K562 (cell line): Measurements from ENCODE around the gene MEGF9. TPM values are rescaled to one million over a fixed set of nuclear protein-coding genes. Genes with fewer than 3 reads are reported as not detected.
A peak's percentile ranks its signal among the peaks of the same experiment; 100 is the strongest.

Experiments used
- ASH1L ChIP-seq: fragments of 450-650 bp; IDR thresholded peaks from 2 replicates; pipeline ENCODE4 v1.6.1; 2018; ENCODE audit warnings: borderline replicate concordance, mild to moderate bottlenecking, low read depth; ENCODE audit not compliant: partially characterized antibody
- C11orf30 ChIP-seq: fragments of 450-650 bp; IDR thresholded peaks from 2 replicates; pipeline ENCODE4 v1.6.1; 2016; ENCODE audit warnings: low read depth, mild to moderate bottlenecking
- EGR1 ChIP-seq: fragments of 450-650 bp; conservative IDR thresholded peaks from 2 replicates; pipeline ENCODE4 v1.6.1; 2017; ENCODE audit warnings: mild to moderate bottlenecking
- MYC ChIP-seq, 2 experiments: fragments of 250-450 bp in 1 of 2; sonication (Bioruptor Pico) in 1 of 2; IDR thresholded peaks; 2 replicates each; pipeline versions ENCODE4 v1.5.1 to v1.6.1; 2012 to 2021; ENCODE audit warnings: low read depth in 2 of 2, borderline replicate concordance in 1 of 2, improper control_type of control experiment in 1 of 2, low read length in 1 of 2, mild to moderate bottlenecking in 1 of 2, moderate library complexity in 1 of 2
- RERE ChIP-seq: sonication (generic); formaldehyde crosslinking; IDR thresholded peaks from 2 replicates; pipeline ENCODE4 v1.8.0; 2023; ENCODE audit warnings: missing genetic modification reagents, mild to moderate bottlenecking, borderline replicate concordance
- ZBTB11 ChIP-seq, 3 experiments: fragments of 200-800 bp in 1 of 3; fragments of 250-450 bp in 1 of 3; fragments of 450-650 bp in 1 of 3; sonication (Bioruptor Pico) in 1 of 3; sonication (Bioruptor generic) in 1 of 3; formaldehyde crosslinking in 1 of 3; IDR thresholded peaks; 2 replicates each; pipeline versions ENCODE4 v1.6.1 to v1.8.0; 2016 to 2022; ENCODE audit warnings: mild to moderate bottlenecking in 2 of 3, missing genetic modification characterization in 2 of 3, missing compliant biosample characterization in 1 of 3, moderate library complexity in 1 of 3
- ZBTB8A ChIP-seq: fragments of 450-650 bp; IDR thresholded peaks from 2 replicates; pipeline ENCODE4 v1.6.1; 2018; ENCODE audit warnings: mild to moderate bottlenecking, moderate library complexity; ENCODE audit not compliant: partially characterized antibody
- ZFP36 ChIP-seq: fragments of 150-350 bp; IDR thresholded peaks from 2 replicates; pipeline ENCODE4 v1.6.1; 2018; ENCODE audit warnings: low read length, low read depth; ENCODE audit not compliant: partially characterized antibody
- ZKSCAN8 ChIP-seq: fragments of 200-800 bp; sonication (Bioruptor generic); IDR thresholded peaks from 2 replicates; pipeline ENCODE4 v1.6.1; 2016; ENCODE audit warnings: missing genetic modification characterization, missing compliant biosample characterization
- ZNF146 ChIP-seq: IDR thresholded peaks from one replicate; pipeline ENCODE4 v1.6.1; 2018; ENCODE audit warnings: missing compliant biosample characterization; ENCODE audit not compliant: unreplicated experiment
- ZNF274 ChIP-seq: IDR thresholded peaks from 2 replicates; pipeline ENCODE4 v1.6.1; 2011; ENCODE audit warnings: low read depth, mild to moderate bottlenecking, low read length, moderate library complexity, borderline replicate concordance
- ZSCAN29 ChIP-seq: fragments of 450-650 bp; IDR thresholded peaks from 2 replicates; pipeline ENCODE4 v1.6.1; 2017
- polyA plus RNA-seq, 8 experiments: library from polyadenylated mRNA; depleted of rRNA in 4 of 8; stranded (reverse) in 5 of 8; unstranded in 3 of 8; fragments of >200 nt; fragmentation: Nextera tagmentation in 2 of 8; fragmentation: Illumina TruSeq in 1 of 8; extraction: Ambion mirVana in 2 of 8; extraction: Trizol in 1 of 8; gene quantifications; 2 replicates each; pipeline versions ENCODE4 v1.2.1 to v1.2.3, GENCODE V29; 2011 to 2014; ENCODE audit warnings: inconsistent platforms in 1 of 8, missing spikeins in 1 of 8
- total RNA-seq, 7 experiments: library from RNA; depleted of rRNA in 6 of 7; stranded (reverse); fragments of >200 nt in 6 of 7; fragmentation: Illumina TruSeq in 2 of 7; extraction: Trizol in 2 of 7; gene quantifications; 2 replicates each; pipeline versions ENCODE4 v1.2.1 to v1.2.3, GENCODE V29; 2011 to 2021; ENCODE audit warnings: low replicate concordance in 1 of 7
- TF ChIP-seq, protein P1 (sequence below): fragments of 450-650 bp; formaldehyde crosslinking; IDR thresholded peaks from 2 replicates; pipeline ENCODE4 v1.4.0; 2022; ENCODE audit warnings: missing genetic modification characterization
- TF ChIP-seq, protein P2 (sequence below): sonication (generic); formaldehyde crosslinking; IDR thresholded peaks from 2 replicates; pipeline ENCODE4 v1.5.0; 2020; ENCODE audit warnings: missing genetic modification reagents

The MEGF9 gene
- total and polyA plus RNA-seq, 9 of the 15 experiments (the other 6 are each of a cell fraction or from before 2014, with no cell fraction given) = 2.1 to 6.2 (median 3.8) TPM

GRCh38 chr9:120714088-120714845, at the start of gene MEGF9 (continued):
- TF ChIP-seq ZFP36 = peak; percentile 80
- TF ChIP-seq, protein P1, sequence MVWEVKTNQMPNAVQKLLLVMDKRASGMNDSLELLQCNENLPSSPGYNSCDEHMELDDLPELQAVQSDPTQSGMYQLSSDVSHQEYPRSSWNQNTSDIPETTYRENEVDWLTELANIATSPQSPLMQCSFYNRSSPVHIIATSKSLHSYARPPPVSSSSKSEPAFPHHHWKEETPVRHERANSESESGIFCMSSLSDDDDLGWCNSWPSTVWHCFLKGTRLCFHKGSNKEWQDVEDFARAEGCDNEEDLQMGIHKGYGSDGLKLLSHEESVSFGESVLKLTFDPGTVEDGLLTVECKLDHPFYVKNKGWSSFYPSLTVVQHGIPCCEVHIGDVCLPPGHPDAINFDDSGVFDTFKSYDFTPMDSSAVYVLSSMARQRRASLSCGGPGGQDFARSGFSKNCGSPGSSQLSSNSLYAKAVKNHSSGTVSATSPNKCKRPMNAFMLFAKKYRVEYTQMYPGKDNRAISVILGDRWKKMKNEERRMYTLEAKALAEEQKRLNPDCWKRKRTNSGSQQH (CRISPR knock-in tag) = no peak
- TF ChIP-seq ZNF146 (CRISPR knock-in tag) = no peak
- no peak for TF ChIP-seq ZKSCAN8
- no peak for TF ChIP-seq ZNF274
- TF ChIP-seq ZSCAN29 = no peak
- TF ChIP-seq ZBTB11 (CRISPR knock-in tag; IDR thresholded peaks at IDR 0.05) = no peak
- TF ChIP-seq C11orf30 = no peak
- TF ChIP-seq, protein P2, sequence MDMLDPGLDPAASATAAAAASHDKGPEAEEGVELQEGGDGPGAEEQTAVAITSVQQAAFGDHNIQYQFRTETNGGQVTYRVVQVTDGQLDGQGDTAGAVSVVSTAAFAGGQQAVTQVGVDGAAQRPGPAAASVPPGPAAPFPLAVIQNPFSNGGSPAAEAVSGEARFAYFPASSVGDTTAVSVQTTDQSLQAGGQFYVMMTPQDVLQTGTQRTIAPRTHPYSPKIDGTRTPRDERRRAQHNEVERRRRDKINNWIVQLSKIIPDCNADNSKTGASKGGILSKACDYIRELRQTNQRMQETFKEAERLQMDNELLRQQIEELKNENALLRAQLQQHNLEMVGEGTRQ (CRISPR knock-in tag) = peak; percentile 98
- TF ChIP-seq ZBTB8A = no peak
- TF ChIP-seq MYC (IDR thresholded peaks at IDR 0.05; ENCODE audit: low read depth, low read length) = peak; percentile 35; the same call in 1 of the 2 replicates
- TF ChIP-seq MYC (CRISPR knock-in tag; IDR thresholded peaks at IDR 0.05; ENCODE audit: borderline replicate concordance, low read depth) = no peak
- peak; percentile 68 for TF ChIP-seq ASH1L
- TF ChIP-seq EGR1 = peak; percentile 83
- no peak for TF ChIP-seq RERE (CRISPR knock-in tag)
